Activated CD8-positive, alpha-beta T cell treated with anti-CD3 and anti-CD28 coated beads, Interleukin-2, amount 10 ng/mL, durations not matched to agents 7 days and 5 days (primary cell): Measurements from ENCODE around the gene MAPK8IP3. TPM values are rescaled to one million over a fixed set of nuclear protein-coding genes. Genes with fewer than 3 reads are reported as not detected.

Source experiments
- ATAC-seq: fragments of 150-1000 bp; cut with Tn5 transposase; one replicate; pipeline ENCODE4 v1.10.0; 2021; ENCODE audit warnings: moderate library complexity
- CTCF ChIA-PET: fragments of 350-600 bp; sonication (Branson Sonifier 250); formaldehyde crosslinking; loops from one replicate; lab custom pipeline; 2021; ENCODE audit warnings: antibody characterized with exemption; lab: Charles Lee
- POLR2A ChIA-PET: fragments of 350-600 bp; sonication (Branson Sonifier 250); formaldehyde crosslinking; loops from one replicate; lab custom pipeline; 2021; ENCODE audit warnings: antibody characterized with exemption; lab: Charles Lee
- DNase-seq: peaks from one replicate; pipeline ENCODE4 v3.0.0-alpha.2; 2020
- H3K27ac Mint-ChIP-seq: one replicate; pipeline ENCODE4 v1.8.0; 2021; ENCODE audit warnings: mild to moderate bottlenecking, mixed read lengths
- H3K27me3 Mint-ChIP-seq: one replicate; pipeline ENCODE4 v1.8.0; 2021; ENCODE audit warnings: low read depth, mixed read lengths
- H3K36me3 Mint-ChIP-seq: one replicate; pipeline ENCODE4 v1.8.0; 2021; ENCODE audit warnings: low read depth, mixed read lengths
- H3K4me1 Mint-ChIP-seq: one replicate; pipeline ENCODE4 v1.8.0; 2021; ENCODE audit warnings: low read depth, mixed read lengths
- H3K4me3 Mint-ChIP-seq: one replicate; pipeline ENCODE4 v1.8.0; 2021; ENCODE audit warnings: mild to moderate bottlenecking, mixed read lengths
- H3K9me3 Mint-ChIP-seq: one replicate; pipeline ENCODE4 v1.8.0; 2022; ENCODE audit warnings: mixed read lengths; ENCODE audit not compliant: insufficient read depth
- total RNA-seq, 2 experiments: library from RNA; stranded (reverse); gene quantifications; one replicate each; pipeline ENCODE4 v1.2.3, GENCODE V29; 2021

MAPK8IP3 gene
- total RNA-seq, 2 experiments from 2014 or later, result 75.9 to 82.7 TPM

GRCh38 chr16:1745181-1745899 lies 39.3 kb downstream of the MAPK8IP3 start:
- ATAC-seq (no peak), DNase-seq (no peak)
- no peak overlapping the region for H3K4me3 Mint-ChIP-seq
- H3K4me1 Mint-ChIP-seq, result no peaks in the 10 kb centered on the region
- H3K36me3 Mint-ChIP-seq, result peaks cover 7% of the 10 kb centered on the region
- no peaks in the 10 kb centered on the region for H3K9me3 Mint-ChIP-seq
- CTCF ChIA-PET, result no interaction called here
- no peak overlapping the region for H3K27ac Mint-ChIP-seq
- POLR2A ChIA-PET, result no interaction called here
- H3K27me3 Mint-ChIP-seq, result no peaks in the 10 kb centered on the region

GRCh38 chr16:1745900-1746692 lies 40.1 kb downstream of the MAPK8IP3 start:
- CTCF ChIA-PET, result no interaction called here
- POLR2A ChIA-PET, result no interaction called here
- no peak for DNase-seq
- H3K27ac Mint-ChIP-seq, result no peak overlapping the region
- H3K4me1 Mint-ChIP-seq, result no peaks in the 10 kb centered on the region
- H3K36me3 Mint-ChIP-seq, result peaks cover 7% of the 10 kb centered on the region
- H3K9me3 Mint-ChIP-seq, result no peaks in the 10 kb centered on the region
- H3K4me3 Mint-ChIP-seq, result no peak overlapping the region
- H3K27me3 Mint-ChIP-seq, result no peaks in the 10 kb centered on the region
- no peak for ATAC-seq

GRCh38 chr16:1746693-1747195 lies 40.7 kb downstream of the MAPK8IP3 start:
- no peaks in the 10 kb centered on the region for H3K4me1 Mint-ChIP-seq
- POLR2A ChIA-PET, result no interaction called here
- ATAC-seq (no peak), DNase-seq (no peak)
- no peak overlapping the region for H3K4me3 Mint-ChIP-seq
- H3K27ac Mint-ChIP-seq, result no peak overlapping the region
- H3K9me3 Mint-ChIP-seq, result no peaks in the 10 kb centered on the region
- CTCF ChIA-PET, result no interaction called here
- H3K27me3 Mint-ChIP-seq, result no peaks in the 10 kb centered on the region
- H3K36me3 Mint-ChIP-seq, result peaks cover 7% of the 10 kb centered on the region

GRCh38 chr16:1747934-1748333 lies 41.9 kb downstream of the MAPK8IP3 start:
- POLR2A ChIA-PET, result no interaction called here

GRCh38 chr16:1749152-1750117 lies 43.4 kb downstream of the MAPK8IP3 start:
- ChIA-PET CTCF (no interaction called here), POLR2A (no interaction called here)
- Mint-ChIP-seq H3K27me3 (no peaks in the 10 kb centered on the region), H3K9me3 (no peaks in the 10 kb centered on the region), H3K4me1 (no peaks in the 10 kb centered on the region), H3K27ac (no peak overlapping the region), H3K4me3 (no peak overlapping the region), H3K36me3 (peaks cover 15% of the 10 kb centered on the region)
- DNase-seq, result no peak
- no peak for ATAC-seq

More at GRCh38 chr16:1747934-1748333, 41.9 kb downstream of the MAPK8IP3 start:
- Mint-ChIP-seq H3K9me3 (no peaks in the 10 kb centered on the region), H3K27me3 (no peaks in the 10 kb centered on the region), H3K27ac (no peak overlapping the region), H3K4me1 (no peaks in the 10 kb centered on the region), H3K36me3 (peaks cover 13% of the 10 kb centered on the region), H3K4me3 (no peak overlapping the region)
- DNase-seq (no peak), ATAC-seq (no peak)
- CTCF ChIA-PET, result no interaction called here

- DNase-seq (no peak), ATAC-seq (no peak)
- ChIA-PET POLR2A (no interaction called here), CTCF (interaction anchor here (1.2 kb wide), 1 partner anchor 46 kb away, joined by 3 read pairs; the partner anchor contains the start of gene MAPK8IP3)
- Mint-ChIP-seq H3K4me3 (no peak overlapping the region), H3K9me3 (no peaks in the 10 kb centered on the region), H3K27me3 (no peaks in the 10 kb centered on the region), H3K36me3 (peaks cover 26% of the 10 kb centered on the region), H3K27ac (no peak overlapping the region), H3K4me1 (peaks cover 8% of the 10 kb centered on the region)
Observed at GRCh38 chr16:1751946-1752345, 46.0 kb downstream of the MAPK8IP3 start.

- H3K36me3 Mint-ChIP-seq, result peaks cover 30% of the 10 kb centered on the region
- ChIA-PET POLR2A (no interaction called here), CTCF (interaction anchor here (1.2 kb wide), 1 partner anchor 47 kb away, joined by 3 read pairs; the partner anchor contains the start of gene MAPK8IP3)
- DNase-seq (no peak), ATAC-seq (no peak)
- peaks cover 18% of the 10 kb centered on the region for H3K4me1 Mint-ChIP-seq
- H3K4me3 Mint-ChIP-seq, result no peak overlapping the region
- H3K27me3 Mint-ChIP-seq, result no peaks in the 10 kb centered on the region
- H3K9me3 Mint-ChIP-seq, result no peaks in the 10 kb centered on the region
- no peak overlapping the region for H3K27ac Mint-ChIP-seq
Observed at GRCh38 chr16:1752853-1753252, 46.9 kb downstream of the MAPK8IP3 start.

GRCh38 chr16:1754204-1754603 lies 48.2 kb downstream of the MAPK8IP3 start:
- no peak for ATAC-seq

GRCh38 chr16:1757714-1758461 lies 51.9 kb downstream of the MAPK8IP3 start:
- peaks cover 26% of the 10 kb centered on the region for H3K4me1 Mint-ChIP-seq
- H3K4me3 Mint-ChIP-seq, result no peak overlapping the region
- no peak for DNase-seq
- no peaks in the 10 kb centered on the region for H3K9me3 Mint-ChIP-seq
- H3K27me3 Mint-ChIP-seq, result no peaks in the 10 kb centered on the region
- peaks cover 28% of the 10 kb centered on the region for H3K36me3 Mint-ChIP-seq
- peak overlapping the region; percentile 86 for H3K27ac Mint-ChIP-seq
- no peak for ATAC-seq
- ChIA-PET CTCF (no interaction called here), POLR2A (no interaction called here)

More at GRCh38 chr16:1754204-1754603, 48.2 kb downstream of the MAPK8IP3 start:
- H3K9me3 Mint-ChIP-seq, result no peaks in the 10 kb centered on the region
- H3K27ac Mint-ChIP-seq, result no peak overlapping the region
- H3K27me3 Mint-ChIP-seq, result no peaks in the 10 kb centered on the region
- ChIA-PET CTCF (interaction anchor here (1.1 to 1.3 kb wide), 2 partner anchors 18 to 31 kb away, joined by 3 to 4 read pairs; partner anchors contain the start of genes EME2 and MRPS34), POLR2A (no interaction called here)
- peaks cover 26% of the 10 kb centered on the region for H3K4me1 Mint-ChIP-seq
- no peak for DNase-seq
- H3K4me3 Mint-ChIP-seq, result no peak overlapping the region
- peaks cover 24% of the 10 kb centered on the region for H3K36me3 Mint-ChIP-seq

GRCh38 chr16:1758923-1759322 lies 52.9 kb downstream of the MAPK8IP3 start:
- H3K36me3 Mint-ChIP-seq, result peaks cover 27% of the 10 kb centered on the region
- no peaks in the 10 kb centered on the region for H3K27me3 Mint-ChIP-seq
- peak overlapping the region; percentile 64 for H3K27ac Mint-ChIP-seq
- ChIA-PET POLR2A (no interaction called here), CTCF (no interaction called here)
- H3K4me1 Mint-ChIP-seq, result peaks cover 26% of the 10 kb centered on the region
- DNase-seq (no peak), ATAC-seq (no peak)
- no peak overlapping the region for H3K4me3 Mint-ChIP-seq
- H3K9me3 Mint-ChIP-seq, result no peaks in the 10 kb centered on the region
